Sigmoid colon (tissue), 4 donors: ENCODE measurements around the gene RMRP.
A peak's percentile ranks its signal among the peaks of the same experiment; 100 is the strongest.

Experiments
- EP300 ChIP-seq, 4 donors: sonication (generic); formaldehyde crosslinking; IDR thresholded peaks; one replicate each; pipeline ENCODE4 v1.6.1; 2017; ENCODE audit warnings: antibody characterized with exemption in 4 of 4
- POLR2AphosphoS5 ChIP-seq, 4 donors: sonication (generic); formaldehyde crosslinking; IDR thresholded peaks; one replicate each; pipeline ENCODE4 v1.6.1; 2017; ENCODE audit warnings: antibody characterized with exemption in 4 of 4
- TF ChIP-seq, protein P1 (sequence below), 4 experiments: fragments of 450-650 bp in 3 of 4; fragments of 200-600 bp in 1 of 4; IDR thresholded peaks; one replicate each; pipeline ENCODE4 v1.5.1; 2016 to 2019; ENCODE audit warnings: antibody characterized with exemption in 4 of 4, mild to moderate bottlenecking in 3 of 4, moderate library complexity in 2 of 4

DNA sequence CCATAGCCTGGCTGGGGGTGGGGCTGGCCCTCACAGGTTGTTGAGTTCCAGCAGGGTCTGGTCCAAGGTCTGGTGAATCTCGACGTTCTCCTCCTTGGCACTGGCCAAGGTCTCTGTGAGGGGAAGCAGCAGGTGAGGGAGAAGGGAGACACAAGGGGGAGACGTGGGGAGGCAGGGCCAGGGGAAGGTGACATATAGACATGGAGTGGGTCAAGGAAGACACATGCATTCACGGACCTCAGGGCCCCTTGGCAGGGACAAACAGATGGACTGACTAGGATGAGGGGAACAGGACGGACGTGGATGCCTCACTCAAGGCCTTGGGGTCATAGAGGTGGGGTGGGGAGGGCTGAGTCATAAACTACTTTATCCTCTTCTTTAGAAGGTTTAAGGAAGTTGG is 24.2 kb upstream of the RMRP start:
- TF ChIP-seq, protein P1, sequence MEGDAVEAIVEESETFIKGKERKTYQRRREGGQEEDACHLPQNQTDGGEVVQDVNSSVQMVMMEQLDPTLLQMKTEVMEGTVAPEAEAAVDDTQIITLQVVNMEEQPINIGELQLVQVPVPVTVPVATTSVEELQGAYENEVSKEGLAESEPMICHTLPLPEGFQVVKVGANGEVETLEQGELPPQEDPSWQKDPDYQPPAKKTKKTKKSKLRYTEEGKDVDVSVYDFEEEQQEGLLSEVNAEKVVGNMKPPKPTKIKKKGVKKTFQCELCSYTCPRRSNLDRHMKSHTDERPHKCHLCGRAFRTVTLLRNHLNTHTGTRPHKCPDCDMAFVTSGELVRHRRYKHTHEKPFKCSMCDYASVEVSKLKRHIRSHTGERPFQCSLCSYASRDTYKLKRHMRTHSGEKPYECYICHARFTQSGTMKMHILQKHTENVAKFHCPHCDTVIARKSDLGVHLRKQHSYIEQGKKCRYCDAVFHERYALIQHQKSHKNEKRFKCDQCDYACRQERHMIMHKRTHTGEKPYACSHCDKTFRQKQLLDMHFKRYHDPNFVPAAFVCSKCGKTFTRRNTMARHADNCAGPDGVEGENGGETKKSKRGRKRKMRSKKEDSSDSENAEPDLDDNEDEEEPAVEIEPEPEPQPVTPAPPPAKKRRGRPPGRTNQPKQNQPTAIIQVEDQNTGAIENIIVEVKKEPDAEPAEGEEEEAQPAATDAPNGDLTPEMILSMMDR (IDR thresholded peaks at IDR 0.05): no peak
- peak; percentile 9 to 53 (median 46) for TF ChIP-seq POLR2AphosphoS5 (IDR thresholded peaks at IDR 0.05)
- no peak for TF ChIP-seq EP300 (IDR thresholded peaks at IDR 0.05)
